SJSA1 (cell line): ENCODE measurements around the gene GET3. TPM values are rescaled to one million over a fixed set of nuclear protein-coding genes. Genes with fewer than 3 reads are reported as not detected.
A peak's percentile ranks its signal among the peaks of the same experiment; 100 is the strongest.

Experiments
- DNase-seq, 2 experiments: peaks; one replicate each; pipeline ENCODE4 v3.0.0-alpha.2; 2015 to 2020; ENCODE audit warnings: low spot score in 2 of 2, low read depth in 1 of 2
- H3K27ac ChIP-seq: fragments of 250-450 bp; sonication (Bioruptor Pico); 2 replicates; pipeline ENCODE4 v1.5.1; 2020; ENCODE audit warnings: mild to moderate bottlenecking, moderate library complexity
- H3K27me3 ChIP-seq: fragments of 250-450 bp; sonication (Bioruptor Pico); replicated peaks from 2 replicates; pipeline ENCODE4 v1.5.1; 2020; ENCODE audit warnings: mild to moderate bottlenecking, moderate library complexity
- H3K36me3 ChIP-seq: fragments of 250-450 bp; sonication (Bioruptor Pico); 2 replicates; pipeline ENCODE4 v1.5.1; 2020; ENCODE audit warnings: mild to moderate bottlenecking
- H3K4me1 ChIP-seq: fragments of 250-450 bp; sonication (Bioruptor Pico); replicated peaks from 2 replicates; pipeline ENCODE4 v1.6.1; 2021; ENCODE audit warnings: mild to moderate bottlenecking
- H3K4me3 ChIP-seq: fragments of 250-450 bp; sonication (Bioruptor Pico); 2 replicates; pipeline ENCODE4 v1.5.1; 2020; ENCODE audit warnings: mild to moderate bottlenecking
- H3K9me3 ChIP-seq: fragments of 250-450 bp; sonication (Bioruptor Pico); replicated peaks from 2 replicates; pipeline ENCODE4 v1.5.1; 2020; ENCODE audit warnings: mild to moderate bottlenecking
- total RNA-seq: library from RNA; depleted of rRNA; stranded (reverse); fragments of >200 nt; shearing (Covaris generic); gene quantifications from 2 replicates; pipeline ENCODE4 v1.2.3, GENCODE V29; 2014

GET3 gene
- total RNA-seq, 1 experiment from 2014 or later: 127 TPM

DNA sequence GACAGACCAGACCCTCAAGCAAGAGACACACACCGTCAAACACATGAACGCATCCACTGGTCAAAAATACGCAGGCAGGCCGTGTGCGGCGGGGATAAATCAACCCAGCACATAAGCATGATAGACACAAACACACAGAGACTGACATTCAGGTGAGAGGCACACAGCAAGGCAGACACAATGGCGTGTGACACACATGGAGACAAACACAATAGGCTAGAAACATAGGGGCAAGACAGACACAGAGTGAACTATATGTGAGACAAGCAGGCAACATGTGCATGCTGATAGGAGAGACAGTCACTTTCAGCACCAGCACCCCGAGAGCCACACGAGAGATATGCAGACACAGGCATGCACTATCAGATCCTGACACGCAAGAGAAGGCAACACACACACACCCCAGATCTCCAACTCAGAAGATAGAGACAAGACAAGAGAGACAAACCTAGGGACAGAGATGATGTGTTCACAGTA, 47.1 kb downstream of the GET3 start:
- peak overlapping the region; percentile 77 for H3K27ac ChIP-seq
- H3K9me3 ChIP-seq: no peaks in the 10 kb centered on the region
- H3K4me1 ChIP-seq: peaks cover 80% of the 10 kb centered on the region
- no peak overlapping the region for H3K4me3 ChIP-seq
- DNase-seq: peak in 1 of 2 experiments; percentile 63
- H3K27me3 ChIP-seq: no peaks in the 10 kb centered on the region
- H3K36me3 ChIP-seq: no peaks in the 10 kb centered on the region

GRCh38 chr19:12784871-12785430, 47.7 kb downstream of the GET3 start:
- Histone ChIP-seq H3K36me3 (no peaks in the 10 kb centered on the region), H3K9me3 (no peaks in the 10 kb centered on the region), H3K4me3 (no peak overlapping the region), H3K27ac (peak overlapping the region; percentile 77), H3K27me3 (no peaks in the 10 kb centered on the region), H3K4me1 (peaks cover 81% of the 10 kb centered on the region)
- peak; percentile 72 to 77 for DNase-seq

GRCh38 chr19:12785431-12786031, 48.2 kb downstream of the GET3 start:
- DNase-seq: no peak
- H3K4me3 ChIP-seq: no peak overlapping the region
- H3K36me3 ChIP-seq: no peaks in the 10 kb centered on the region
- H3K27me3 ChIP-seq: no peaks in the 10 kb centered on the region
- H3K4me1 ChIP-seq: peaks cover 86% of the 10 kb centered on the region
- H3K9me3 ChIP-seq: no peaks in the 10 kb centered on the region
- peak overlapping the region; percentile 77 for H3K27ac ChIP-seq

DNA sequence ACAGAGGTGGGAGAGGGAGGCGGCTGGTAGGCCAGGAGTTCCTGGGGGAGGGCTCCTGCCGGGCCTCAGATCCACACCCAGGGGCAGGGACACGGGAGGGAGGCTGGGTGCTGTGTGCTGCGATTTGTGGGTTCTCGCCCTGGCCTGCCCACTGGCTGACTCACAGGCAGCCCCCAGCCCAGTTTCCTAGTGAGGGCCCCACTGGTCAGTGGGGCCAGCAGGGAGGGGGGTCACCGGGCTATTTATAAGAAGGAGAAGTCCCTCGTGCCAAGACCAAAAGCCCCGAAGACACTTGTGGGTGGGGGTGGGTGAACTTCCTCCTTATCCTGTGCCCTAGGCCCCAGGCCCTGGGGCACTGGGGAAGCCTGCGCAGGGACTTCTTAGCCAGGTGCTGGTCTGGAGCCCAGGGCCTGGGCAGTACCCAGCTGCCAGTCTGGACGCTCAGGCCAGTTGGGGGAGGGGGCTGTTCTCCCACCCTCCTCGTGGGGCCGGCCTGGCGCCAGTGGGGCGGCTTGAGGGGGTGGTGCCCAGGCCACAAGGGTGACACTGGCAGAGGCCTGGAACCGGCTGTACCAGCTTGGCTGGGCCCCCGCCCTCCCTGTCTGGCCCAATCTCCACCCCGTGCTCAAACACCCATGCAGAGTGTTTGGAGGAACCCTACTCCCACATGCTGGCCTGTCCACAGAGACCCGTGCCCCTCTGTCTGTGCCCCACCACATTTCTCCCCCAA, 49.0 kb downstream of the GET3 start:
- H3K27ac ChIP-seq: peak overlapping the region; percentile 77
- no peak for DNase-seq
- no peaks in the 10 kb centered on the region for H3K27me3 ChIP-seq
- H3K4me3 ChIP-seq: no peak overlapping the region
- no peaks in the 10 kb centered on the region for H3K9me3 ChIP-seq
- H3K36me3 ChIP-seq: no peaks in the 10 kb centered on the region
- peaks cover 93% of the 10 kb centered on the region for H3K4me1 ChIP-seq

DNA sequence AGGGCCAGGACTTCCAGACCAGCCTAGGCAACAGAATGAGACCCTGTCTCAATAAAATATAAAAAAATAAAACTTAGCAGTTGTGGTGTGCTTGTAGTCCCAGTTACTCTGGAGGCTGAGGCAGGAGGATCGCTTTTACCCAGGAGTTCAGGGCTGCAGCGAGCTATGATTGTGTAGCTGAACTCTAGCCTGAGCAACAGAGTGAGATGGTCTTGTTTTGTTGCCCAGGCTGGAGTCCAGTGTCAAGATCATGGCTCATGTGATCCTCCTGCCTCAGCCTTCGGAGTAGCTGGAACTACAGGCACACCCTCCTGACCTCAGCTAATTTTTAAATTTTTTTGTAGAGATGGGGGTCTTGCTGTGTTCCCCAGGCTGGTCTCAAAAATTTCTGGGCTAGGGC, 49.7 kb downstream of the GET3 start:
- Histone ChIP-seq H3K27me3 (no peaks in the 10 kb centered on the region), H3K4me3 (no peak overlapping the region), H3K9me3 (no peaks in the 10 kb centered on the region), H3K36me3 (peaks cover 3% of the 10 kb centered on the region), H3K27ac (no peak overlapping the region), H3K4me1 (peaks cover 93% of the 10 kb centered on the region)
- DNase-seq: no peak

DNA sequence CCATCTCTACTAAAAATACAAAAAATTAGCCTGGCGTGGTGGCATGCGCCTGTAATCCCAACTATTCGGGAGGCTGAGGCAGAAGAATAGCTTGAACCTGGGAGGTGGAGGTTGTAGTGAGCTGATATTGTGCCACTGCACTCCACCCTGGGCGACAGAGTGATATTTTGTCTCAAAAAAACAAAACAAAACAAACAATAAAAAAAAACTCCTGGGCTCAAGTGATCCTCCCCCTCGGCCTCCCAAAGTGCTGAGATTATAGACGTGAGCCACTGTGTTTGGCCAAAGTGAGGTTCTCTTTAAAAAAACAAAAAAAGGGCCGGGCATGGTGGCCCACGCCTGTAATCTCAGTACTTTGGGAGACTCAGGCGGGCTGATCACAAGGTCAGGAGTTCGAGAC, 50.2 kb downstream of the GET3 start:
- H3K36me3 ChIP-seq: peaks cover 8% of the 10 kb centered on the region
- H3K9me3 ChIP-seq: no peaks in the 10 kb centered on the region
- H3K4me1 ChIP-seq: peaks cover 88% of the 10 kb centered on the region
- H3K27me3 ChIP-seq: no peaks in the 10 kb centered on the region
- H3K4me3 ChIP-seq: no peak overlapping the region
- DNase-seq: peak in 1 of 2 experiments; percentile 65
- 0 out of 2 replicates have a peak overlapping the region, but pooled peaks have one; percentile 69 for H3K27ac ChIP-seq

- Histone ChIP-seq H3K27me3 (no peaks in the 10 kb centered on the region), H3K27ac (0 out of 2 replicates have a peak overlapping the region, but pooled peaks have one; percentile 69), H3K4me1 (peaks cover 81% of the 10 kb centered on the region), H3K36me3 (peaks cover 15% of the 10 kb centered on the region), H3K4me3 (no peak overlapping the region), H3K9me3 (no peaks in the 10 kb centered on the region)
- no peak for DNase-seq
Observed at GRCh38 chr19:12788042-12788681, 50.9 kb downstream of the GET3 start.

DNA sequence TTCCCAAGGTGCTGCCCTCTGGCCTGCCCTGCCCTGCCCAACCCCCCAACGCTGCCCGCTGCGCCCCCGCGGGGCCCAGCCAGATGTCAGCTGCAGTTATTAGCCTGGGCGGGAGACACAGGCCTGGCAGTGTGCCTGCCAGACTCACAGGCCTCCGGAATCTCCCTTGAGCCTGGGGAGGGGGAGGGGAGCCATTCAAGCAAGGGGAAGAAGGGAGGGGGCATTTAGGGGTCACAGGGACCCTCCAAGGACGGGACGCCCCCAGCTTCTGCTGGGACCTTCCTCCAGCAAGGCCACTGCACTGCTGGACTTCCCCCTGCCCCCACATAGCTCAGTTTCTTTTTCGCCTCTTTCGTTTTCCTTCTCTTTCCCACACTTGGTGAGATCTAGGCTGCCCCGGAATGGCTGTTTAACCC, 51.4 kb downstream of the GET3 start:
- peak overlapping the region; percentile 69 for H3K27ac ChIP-seq
- peaks cover 78% of the 10 kb centered on the region for H3K4me1 ChIP-seq
- H3K4me3 ChIP-seq: peak overlapping the region; percentile 37
- no peaks in the 10 kb centered on the region for H3K27me3 ChIP-seq
- no peaks in the 10 kb centered on the region for H3K9me3 ChIP-seq
- H3K36me3 ChIP-seq: peaks cover 16% of the 10 kb centered on the region
- peak; percentile 69 to 80 for DNase-seq

DNA sequence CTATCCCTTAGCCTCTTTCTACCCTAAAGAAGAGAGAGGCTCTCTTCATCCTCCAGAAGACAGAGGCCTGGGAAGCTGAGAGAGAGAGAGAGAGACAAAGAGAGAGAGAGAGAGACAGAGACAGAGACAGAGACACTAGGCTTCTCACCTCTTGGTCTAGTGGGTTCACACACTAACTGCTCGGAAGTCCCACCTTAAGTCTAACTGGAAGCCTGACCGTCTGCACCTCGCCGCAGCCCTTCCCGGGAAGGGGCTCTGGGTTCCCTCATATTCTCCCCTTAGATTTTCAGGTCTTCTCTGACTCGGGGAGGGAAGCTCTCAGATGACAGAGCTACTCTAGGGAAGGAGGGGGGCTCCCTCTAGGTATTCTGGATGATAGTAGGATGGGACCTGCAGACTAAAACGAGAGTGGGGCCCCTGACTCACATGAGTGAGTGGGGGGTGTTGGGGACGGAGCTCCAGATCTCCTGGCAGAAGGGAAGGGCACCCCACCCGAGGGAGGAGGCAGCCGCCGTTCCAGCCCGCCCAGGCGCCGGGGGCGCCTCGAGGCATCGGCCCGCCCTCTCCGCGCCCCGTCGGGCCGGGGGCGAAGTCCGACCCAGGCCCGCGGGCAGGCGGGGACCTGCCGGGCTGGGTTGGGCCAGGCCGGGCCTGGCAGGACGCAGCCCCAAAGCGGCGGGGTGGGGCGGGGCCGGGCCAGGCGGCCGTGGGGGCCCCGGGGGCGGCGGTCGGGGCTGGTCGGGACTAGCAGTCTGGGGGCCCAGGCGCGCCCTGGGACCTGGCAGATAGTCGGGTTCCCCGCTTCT, 52.0 kb downstream of the GET3 start:
- peak in 1 of 2 experiments; percentile 64 for DNase-seq
- peak overlapping the region; percentile 69 for H3K27ac ChIP-seq
- H3K4me3 ChIP-seq: peak overlapping the region; percentile 37
- H3K4me1 ChIP-seq: peaks cover 78% of the 10 kb centered on the region
- H3K27me3 ChIP-seq: no peaks in the 10 kb centered on the region
- no peaks in the 10 kb centered on the region for H3K9me3 ChIP-seq
- H3K36me3 ChIP-seq: peaks cover 16% of the 10 kb centered on the region

DNA sequence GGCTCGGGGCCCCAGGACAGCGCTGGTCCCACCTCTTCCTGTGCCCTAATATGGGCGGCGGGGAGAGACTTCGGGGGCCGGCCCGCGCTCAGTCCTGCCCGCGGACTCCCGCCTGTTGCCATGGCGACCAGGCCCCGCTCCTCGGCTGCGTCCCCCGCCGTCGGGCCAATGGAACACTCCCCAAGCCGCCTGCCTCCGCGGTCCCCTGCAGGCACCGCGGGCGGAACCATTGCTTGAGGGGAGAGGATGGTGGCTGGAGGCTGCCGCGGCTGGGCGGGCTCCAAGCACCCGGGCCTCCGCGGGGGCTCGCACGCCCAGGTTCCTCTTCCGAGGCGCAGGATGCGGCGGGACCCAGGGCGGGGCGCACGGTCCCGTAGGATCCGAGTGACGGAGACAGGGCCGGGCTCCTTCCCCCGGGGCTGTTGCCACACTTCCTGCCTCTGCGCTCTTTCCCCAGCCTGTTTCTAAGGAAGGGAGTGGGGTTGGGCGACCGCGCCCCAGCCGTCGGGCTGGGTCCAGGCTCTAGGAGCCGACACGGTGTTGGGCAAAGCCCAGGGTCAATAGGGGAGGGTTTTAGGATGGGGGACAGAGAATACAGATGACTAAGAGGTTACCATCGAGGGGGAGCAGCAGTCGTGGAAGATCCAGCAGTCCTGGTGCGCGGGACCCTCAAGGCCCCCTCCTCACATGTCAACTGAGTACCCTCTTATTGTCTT, 52.8 kb downstream of the GET3 start:
- H3K4me3 ChIP-seq: peak overlapping the region; percentile 37
- H3K4me1 ChIP-seq: peaks cover 74% of the 10 kb centered on the region
- no peaks in the 10 kb centered on the region for H3K9me3 ChIP-seq
- peaks cover 16% of the 10 kb centered on the region for H3K36me3 ChIP-seq
- DNase-seq: peak; percentile 96
- no peaks in the 10 kb centered on the region for H3K27me3 ChIP-seq
- peak overlapping the region; percentile 69 for H3K27ac ChIP-seq

DNA sequence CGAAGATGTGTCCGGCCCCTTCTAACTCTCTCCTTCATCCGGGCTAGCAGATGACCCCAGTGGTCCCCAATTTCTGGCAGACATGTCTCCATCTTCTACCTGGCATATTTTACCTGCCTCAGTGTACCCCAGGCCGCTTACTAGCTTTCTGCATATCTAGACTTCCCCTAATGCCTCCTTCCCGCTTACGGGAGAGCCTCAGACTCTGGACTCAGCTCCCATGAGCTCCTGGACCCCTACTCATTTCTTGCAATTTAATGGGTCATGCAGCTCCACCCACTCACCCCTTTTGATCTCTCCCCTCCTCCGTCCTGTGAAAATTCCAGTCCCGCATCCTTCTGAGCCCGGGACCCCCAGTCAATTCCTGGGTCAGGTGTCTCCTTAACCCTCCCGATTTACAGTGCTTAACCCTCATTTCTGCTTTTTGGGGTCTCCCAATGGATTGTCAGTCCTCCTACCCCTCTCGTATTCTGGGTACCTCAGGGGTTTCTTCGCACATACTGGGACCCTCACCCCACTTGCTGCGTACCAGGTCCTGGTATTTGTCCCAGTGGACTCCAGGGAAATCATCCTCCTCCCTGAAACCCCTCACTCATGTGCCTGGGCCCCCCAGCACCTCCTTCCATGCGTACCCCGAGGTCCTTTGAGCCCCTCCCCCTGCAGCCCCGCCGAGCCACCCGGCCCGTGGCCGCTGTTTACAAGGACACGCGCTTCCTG, 53.5 kb downstream of the GET3 start:
- Histone ChIP-seq H3K9me3 (no peaks in the 10 kb centered on the region), H3K36me3 (peaks cover 16% of the 10 kb centered on the region), H3K27ac (peak overlapping the region; percentile 69), H3K27me3 (no peaks in the 10 kb centered on the region), H3K4me3 (peak overlapping the region; percentile 70), H3K4me1 (peaks cover 67% of the 10 kb centered on the region)
- DNase-seq: no peak

DNA sequence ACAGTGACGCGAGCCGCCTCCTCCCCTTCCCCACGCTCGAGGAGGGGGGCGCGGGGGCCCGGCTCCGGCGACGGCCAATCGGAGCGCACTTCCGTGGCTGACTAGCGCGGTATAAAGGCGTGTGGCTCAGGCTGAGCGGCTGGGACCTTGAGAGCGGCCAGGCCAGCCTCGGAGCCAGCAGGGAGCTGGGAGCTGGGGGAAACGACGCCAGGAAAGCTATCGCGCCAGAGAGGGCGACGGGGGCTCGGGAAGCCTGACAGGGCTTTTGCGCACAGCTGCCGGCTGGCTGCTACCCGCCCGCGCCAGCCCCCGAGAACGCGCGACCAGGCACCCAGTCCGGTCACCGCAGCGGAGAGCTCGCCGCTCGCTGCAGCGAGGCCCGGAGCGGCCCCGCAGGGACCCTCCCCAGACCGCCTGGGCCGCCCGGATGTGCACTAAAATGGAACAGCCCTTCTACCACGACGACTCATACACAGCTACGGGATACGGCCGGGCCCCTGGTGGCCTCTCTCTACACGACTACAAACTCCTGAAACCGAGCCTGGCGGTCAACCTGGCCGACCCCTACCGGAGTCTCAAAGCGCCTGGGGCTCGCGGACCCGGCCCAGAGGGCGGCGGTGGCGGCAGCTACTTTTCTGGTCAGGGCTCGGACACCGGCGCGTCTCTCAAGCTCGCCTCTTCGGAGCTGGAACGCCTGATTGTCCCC, 54.2 kb downstream of the GET3 start, which contains the start of gene JUNB:
TSS of gene JUNB (plus strand) at position 142 of the 706 bp plus-strand sequence. CDS start at position 428, 286 bp downstream.
- H3K27ac ChIP-seq: peak within 1 kb of the TSS; percentile 93
- peak; percentile 97 for DNase-seq

More for the DNA sequence above, 54.2 kb downstream of the GET3 start, which contains the start of gene JUNB:
- Histone ChIP-seq H3K27me3 (no peaks in the 10 kb centered on the region), H3K36me3 (peaks cover 16% of the 10 kb centered on the region), H3K9me3 (no peaks in the 10 kb centered on the region), H3K4me1 (peaks cover 64% of the 10 kb centered on the region), H3K4me3 (peak within 1 kb of the TSS; percentile 70)
